ENCODE data around the gene SYNDIG1L.

GRCh38 chr14:74364271-74364880 is 61.6 kb downstream of the SYNDIG1L start:
- TF ChIP-seq CTCF (conservative IDR thresholded peaks at IDR 0.05 in 1 of 2, IDR thresholded peaks at IDR 0.05 in 1 of 2; ENCODE audit: extremely low read depth in 1 of 2, insufficient read depth in 1 of 2, low read depth in 1 of 2, low read length in 2 of 2) (no peak), EZH2 (IDR thresholded peaks at IDR 0.05; ENCODE audit: borderline replicate concordance, low read length) (no peak)
